NCI-H1092 treated with DMSO at 0.1 percent for 48 hours (cell line): ENCODE data around the gene STOML1.

Experiments used
- DNase-seq: peaks from one replicate; lab custom pipeline; 2025; lab: John Stamatoyannopoulos, UW

STOML1 gene

DNA sequence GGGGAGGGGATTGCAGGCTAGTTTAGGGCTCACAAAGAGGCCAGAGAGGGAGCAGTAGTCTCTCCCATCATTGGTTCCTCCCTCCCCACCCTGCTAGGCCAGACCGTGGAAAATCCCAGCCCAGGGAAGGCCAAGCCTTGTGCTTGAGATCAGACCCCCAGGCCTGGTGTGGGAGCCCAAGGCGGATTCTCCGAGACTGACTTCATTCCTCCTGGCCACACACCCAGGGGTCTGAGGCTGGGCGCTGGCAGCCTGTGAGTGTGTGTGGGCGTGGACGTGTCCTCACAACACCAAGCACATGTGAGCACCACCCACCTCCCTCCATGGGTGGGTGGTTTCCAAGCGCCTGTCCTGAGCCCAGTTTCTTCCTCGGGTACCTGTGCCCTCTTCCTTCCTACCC lies 61.7 kb downstream of the STOML1 start:
- DNase-seq: no peak

DNA sequence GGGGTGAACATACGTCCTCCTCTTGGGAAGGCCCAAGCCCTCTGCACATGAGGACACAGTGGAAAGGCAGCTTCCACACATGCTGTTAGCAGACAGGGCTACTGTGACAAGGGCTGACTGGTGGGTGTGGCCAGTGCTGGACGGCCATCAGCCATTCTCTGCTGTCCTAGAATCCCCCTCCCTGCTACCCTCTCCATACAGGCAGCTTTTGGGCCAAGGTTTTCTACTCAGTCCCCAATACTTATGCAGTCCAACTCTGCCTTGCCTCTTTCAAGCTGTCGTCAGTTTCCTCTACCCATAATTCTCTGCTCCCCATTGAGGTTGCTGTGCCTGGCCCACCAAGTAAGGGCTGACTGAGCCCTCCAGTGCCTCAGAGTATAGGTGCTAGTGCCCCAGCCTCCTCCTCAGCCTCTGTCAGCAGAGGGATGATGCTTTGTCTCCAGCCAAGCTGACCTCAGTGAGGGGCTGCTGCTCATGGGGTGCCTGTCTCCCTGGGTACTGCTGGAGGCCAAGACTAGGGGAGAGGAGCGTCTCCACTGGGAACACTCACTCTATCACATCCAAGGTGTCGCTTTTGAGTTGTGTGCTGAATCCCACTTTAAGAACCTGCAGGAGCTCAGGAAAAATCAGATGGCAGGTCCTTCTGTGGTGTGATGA lies 63.0 kb downstream of the STOML1 start:
- DNase-seq: no peak
